Measurements from ENCODE around the gene RAB10. TPM values are rescaled to one million over a fixed set of nuclear protein-coding genes. Genes with fewer than 3 reads are reported as not detected.

Gene RAB10
- total RNA-seq, 1 donor from 2014 or later = 112 TPM

DNA sequence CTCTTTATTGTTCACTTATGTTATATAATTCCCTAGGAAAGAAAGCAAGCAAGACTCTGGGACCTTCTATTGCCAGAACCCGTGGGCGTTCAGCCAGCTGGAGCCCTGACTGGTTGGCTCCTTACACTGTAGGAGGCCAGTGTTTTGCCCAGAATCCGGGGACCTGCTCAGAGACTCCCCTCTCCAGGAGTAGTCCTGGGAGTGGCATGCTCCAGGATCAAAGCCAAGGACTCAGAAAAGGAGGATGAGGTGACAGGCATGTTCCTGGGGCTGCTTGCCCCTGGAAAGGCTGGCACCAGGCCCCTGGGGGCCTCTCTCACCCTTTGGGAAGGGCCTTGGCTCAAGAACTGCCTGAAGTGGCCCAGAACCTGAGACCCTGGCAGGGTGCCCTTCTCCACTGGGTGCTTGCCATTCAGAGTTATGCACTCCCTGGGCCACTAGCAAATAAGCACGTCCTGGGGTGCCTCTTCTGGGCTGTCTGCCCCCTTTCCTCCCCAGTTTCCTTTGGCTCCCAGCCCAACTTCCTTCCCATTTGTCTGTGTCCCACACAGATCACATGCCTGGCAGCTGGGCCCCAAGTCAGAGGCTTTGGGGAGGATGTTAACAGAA is 32.0 kb upstream of the RAB10 start:
- DNase-seq (ENCODE audit: low read depth, low spot score) = no peak
- Mint-ChIP-seq H3K9me3 (no peaks in the 10 kb centered on the region), H3K27ac (ENCODE audit: unreplicated experiment) (no peak overlapping the region), H3K4me1 (no peaks in the 10 kb centered on the region), H3K27me3 (ENCODE audit: low read depth) (no peaks in the 10 kb centered on the region), H3K36me3 (ENCODE audit: low read depth) (no peaks in the 10 kb centered on the region), H3K4me3 (no peak overlapping the region)
- TF ChIP-seq, protein P1, sequence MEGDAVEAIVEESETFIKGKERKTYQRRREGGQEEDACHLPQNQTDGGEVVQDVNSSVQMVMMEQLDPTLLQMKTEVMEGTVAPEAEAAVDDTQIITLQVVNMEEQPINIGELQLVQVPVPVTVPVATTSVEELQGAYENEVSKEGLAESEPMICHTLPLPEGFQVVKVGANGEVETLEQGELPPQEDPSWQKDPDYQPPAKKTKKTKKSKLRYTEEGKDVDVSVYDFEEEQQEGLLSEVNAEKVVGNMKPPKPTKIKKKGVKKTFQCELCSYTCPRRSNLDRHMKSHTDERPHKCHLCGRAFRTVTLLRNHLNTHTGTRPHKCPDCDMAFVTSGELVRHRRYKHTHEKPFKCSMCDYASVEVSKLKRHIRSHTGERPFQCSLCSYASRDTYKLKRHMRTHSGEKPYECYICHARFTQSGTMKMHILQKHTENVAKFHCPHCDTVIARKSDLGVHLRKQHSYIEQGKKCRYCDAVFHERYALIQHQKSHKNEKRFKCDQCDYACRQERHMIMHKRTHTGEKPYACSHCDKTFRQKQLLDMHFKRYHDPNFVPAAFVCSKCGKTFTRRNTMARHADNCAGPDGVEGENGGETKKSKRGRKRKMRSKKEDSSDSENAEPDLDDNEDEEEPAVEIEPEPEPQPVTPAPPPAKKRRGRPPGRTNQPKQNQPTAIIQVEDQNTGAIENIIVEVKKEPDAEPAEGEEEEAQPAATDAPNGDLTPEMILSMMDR (conservative IDR thresholded peaks at IDR 0.05) = no peak

DNA sequence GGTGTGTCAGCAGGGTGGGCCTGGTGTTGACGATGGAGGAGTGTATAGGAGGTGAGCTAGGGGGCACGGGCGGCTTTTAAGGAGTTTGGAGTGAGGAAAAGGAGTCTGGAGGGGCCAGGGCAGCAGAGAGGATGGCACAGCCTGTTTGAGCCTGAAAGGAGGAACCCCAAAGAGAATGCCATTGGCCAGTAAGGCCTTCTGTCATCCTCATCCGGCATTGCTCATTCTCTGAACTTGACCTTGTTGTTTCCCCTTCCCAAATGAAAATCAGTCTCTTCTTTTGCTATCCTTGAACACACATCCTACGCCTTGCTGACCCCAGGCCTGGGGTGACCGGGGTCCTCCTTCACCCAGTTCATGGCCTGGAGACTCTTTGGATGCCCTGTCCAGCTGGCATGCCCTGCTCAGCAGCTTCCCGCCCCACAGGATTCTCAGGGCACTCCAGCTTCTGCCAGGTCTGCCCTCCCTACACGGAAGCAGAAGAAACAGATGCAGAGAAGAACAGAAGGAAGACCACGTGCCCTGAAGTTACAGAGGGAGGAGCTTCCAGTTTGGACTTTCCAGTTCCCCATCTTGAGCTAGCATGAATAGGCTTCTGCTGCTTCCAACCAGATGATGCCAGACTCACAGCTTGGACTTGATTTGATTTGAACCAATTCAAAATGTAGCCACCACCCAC is 31.1 kb upstream of the RAB10 start:
- H3K27ac Mint-ChIP-seq (ENCODE audit: unreplicated experiment) = no peak overlapping the region
- TF ChIP-seq, protein P1 (conservative IDR thresholded peaks at IDR 0.05) = no peak
- no peaks in the 10 kb centered on the region for H3K36me3 Mint-ChIP-seq (ENCODE audit: low read depth)
- no peaks in the 10 kb centered on the region for H3K9me3 Mint-ChIP-seq
- H3K4me1 Mint-ChIP-seq = no peaks in the 10 kb centered on the region
- DNase-seq (ENCODE audit: low read depth, low spot score) = no peak
- no peak overlapping the region for H3K4me3 Mint-ChIP-seq
- no peaks in the 10 kb centered on the region for H3K27me3 Mint-ChIP-seq (ENCODE audit: low read depth)

DNA sequence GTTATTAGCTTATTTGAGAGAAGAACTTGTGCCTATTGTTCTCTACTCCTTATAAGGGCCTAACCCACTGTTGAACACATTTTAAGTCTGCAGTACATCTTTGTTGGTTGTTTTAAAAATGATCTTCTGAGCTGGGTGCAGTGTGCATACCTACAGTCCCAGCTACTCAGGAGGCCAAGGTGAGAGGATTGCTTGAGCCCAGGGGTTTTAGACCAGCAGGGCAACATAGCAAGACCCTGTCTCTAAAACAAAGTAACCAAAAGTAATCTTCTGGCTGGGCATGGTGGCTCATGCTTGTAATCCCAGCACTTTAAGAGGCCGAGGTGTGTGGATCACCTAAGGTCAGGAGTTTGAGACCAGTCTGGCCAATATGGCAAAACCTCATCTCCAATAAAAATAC is 25.8 kb upstream of the RAB10 start:
- no peak overlapping the region for H3K27ac Mint-ChIP-seq (ENCODE audit: unreplicated experiment)
- DNase-seq (ENCODE audit: low read depth, low spot score) = no peak
- no peak overlapping the region for H3K4me3 Mint-ChIP-seq
- TF ChIP-seq, protein P1 (conservative IDR thresholded peaks at IDR 0.05) = no peak
- H3K27me3 Mint-ChIP-seq (ENCODE audit: low read depth) = no peaks in the 10 kb centered on the region
- peaks cover 4% of the 10 kb centered on the region for H3K9me3 Mint-ChIP-seq
- no peaks in the 10 kb centered on the region for H3K36me3 Mint-ChIP-seq (ENCODE audit: low read depth)
- peaks cover 9% of the 10 kb centered on the region for H3K4me1 Mint-ChIP-seq

DNA sequence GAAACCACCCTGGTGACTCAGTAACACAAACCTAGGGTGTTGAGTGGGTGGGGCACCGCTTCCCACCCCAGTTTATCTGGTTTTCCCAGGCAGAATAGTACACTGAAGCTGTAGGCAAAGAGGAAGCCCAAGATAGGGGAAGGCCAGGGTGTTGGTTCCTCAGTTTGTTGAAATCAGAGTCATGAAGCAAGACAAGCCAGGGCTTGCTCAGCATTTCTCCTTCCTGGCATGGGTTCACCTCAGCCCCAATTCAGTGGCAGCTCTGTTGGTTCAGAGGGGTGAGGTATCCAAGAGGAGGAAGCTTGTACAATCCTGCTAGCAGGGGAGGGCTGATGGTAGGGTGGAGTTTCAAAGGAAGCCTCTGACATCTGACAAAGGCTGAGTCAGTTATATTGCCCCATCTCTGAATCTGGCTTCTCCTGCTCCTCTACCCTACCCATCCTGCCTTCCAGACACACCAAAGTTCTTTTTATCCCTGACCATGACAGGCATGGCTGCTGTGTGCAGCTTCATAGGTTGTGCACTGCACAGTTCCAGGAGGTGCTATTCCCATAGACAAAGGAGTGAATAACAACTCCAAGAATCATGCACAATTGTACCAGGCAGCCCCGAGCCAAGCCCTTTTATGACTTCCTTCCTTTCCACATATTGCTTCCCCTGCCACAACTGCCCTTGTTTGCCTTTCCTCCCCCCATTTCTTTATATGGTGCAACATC is 24.9 kb upstream of the RAB10 start:
- no peaks in the 10 kb centered on the region for H3K27me3 Mint-ChIP-seq (ENCODE audit: low read depth)
- H3K4me1 Mint-ChIP-seq = peaks cover 9% of the 10 kb centered on the region
- TF ChIP-seq, protein P1 (conservative IDR thresholded peaks at IDR 0.05) = no peak
- H3K4me3 Mint-ChIP-seq = no peak overlapping the region
- DNase-seq (ENCODE audit: low read depth, low spot score) = no peak
- no peaks in the 10 kb centered on the region for H3K36me3 Mint-ChIP-seq (ENCODE audit: low read depth)
- no peak overlapping the region for H3K27ac Mint-ChIP-seq (ENCODE audit: unreplicated experiment)
- peaks cover 4% of the 10 kb centered on the region for H3K9me3 Mint-ChIP-seq

DNA sequence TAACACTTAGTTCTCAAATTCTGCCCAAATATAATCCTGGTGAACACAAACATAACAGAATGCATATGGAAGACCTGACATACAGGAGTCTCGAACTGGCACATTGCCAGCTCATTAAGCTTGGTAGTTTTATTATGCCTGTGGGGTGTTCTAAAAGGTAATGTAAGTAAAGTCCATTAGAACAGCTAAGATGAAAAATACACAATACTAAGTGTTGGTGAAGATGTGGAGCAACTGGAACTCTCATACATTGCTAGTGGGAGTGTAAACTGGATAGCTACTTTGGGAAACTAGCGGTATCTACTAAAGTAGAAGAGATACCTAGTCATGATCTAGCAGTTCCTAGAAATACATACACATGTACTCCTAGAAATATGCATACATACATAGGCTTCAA is 24.3 kb upstream of the RAB10 start:
- DNase-seq (ENCODE audit: low read depth, low spot score) = no peak
- H3K4me1 Mint-ChIP-seq = peaks cover 9% of the 10 kb centered on the region
- TF ChIP-seq, protein P1 (conservative IDR thresholded peaks at IDR 0.05) = no peak
- H3K9me3 Mint-ChIP-seq = peaks cover 4% of the 10 kb centered on the region
- H3K27me3 Mint-ChIP-seq (ENCODE audit: low read depth) = no peaks in the 10 kb centered on the region
- H3K36me3 Mint-ChIP-seq (ENCODE audit: low read depth) = no peaks in the 10 kb centered on the region
- H3K4me3 Mint-ChIP-seq = no peak overlapping the region
- no peak overlapping the region for H3K27ac Mint-ChIP-seq (ENCODE audit: unreplicated experiment)
